ENCODE results near the gene FRMD4A.

FRMD4A gene

GRCh38 chr10:13706604-13707003, 624.1 kb downstream of the FRMD4A start:
- DNase-seq, result no peak

GRCh38 chr10:13706175-13706574, 624.5 kb downstream of the FRMD4A start:
- no peak for DNase-seq

- no peak for DNase-seq
These were observed 625.1 kb downstream of the FRMD4A start for GRCh38 chr10:13705526-13706174.

- no peak for DNase-seq
These were observed 625.8 kb downstream of the FRMD4A start for GRCh38 chr10:13704964-13705363.

GRCh38 chr10:13703997-13704536, 626.7 kb downstream of the FRMD4A start:
- DNase-seq, result no peak

GRCh38 chr10:13703101-13703818, 627.5 kb downstream of the FRMD4A start:
- DNase-seq, result no peak

- DNase-seq, result no peak
These were observed 629.4 kb downstream of the FRMD4A start for GRCh38 chr10:13701157-13701919.

- DNase-seq, result no peak
These were observed 630.1 kb downstream of the FRMD4A start for GRCh38 chr10:13700473-13701144.

- DNase-seq, result no peak
These were observed 631.5 kb downstream of the FRMD4A start for GRCh38 chr10:13699216-13699615.

GRCh38 chr10:13698217-13698616, 632.5 kb downstream of the FRMD4A start:
- no peak for DNase-seq

- DNase-seq, result no peak
These were observed 634.7 kb downstream of the FRMD4A start for GRCh38 chr10:13696071-13696470.

GRCh38 chr10:13695588-13695987, 635.1 kb downstream of the FRMD4A start:
- DNase-seq, result no peak

GRCh38 chr10:13693783-13694700, 636.7 kb downstream of the FRMD4A start:
- DNase-seq, result no peak

GRCh38 chr10:13690281-13690825, 640.4 kb downstream of the FRMD4A start:
- no peak for DNase-seq

GRCh38 chr10:13686331-13686752, 644.4 kb downstream of the FRMD4A start:
- no peak for DNase-seq

- no peak for DNase-seq
These were observed 644.8 kb downstream of the FRMD4A start for GRCh38 chr10:13685885-13686284.

GRCh38 chr10:13684806-13685482, 645.8 kb downstream of the FRMD4A start:
- DNase-seq, result no peak

- DNase-seq, result no peak
These were observed 646.4 kb downstream of the FRMD4A start for GRCh38 chr10:13684252-13684791.

GRCh38 chr10:13683017-13683416, 647.7 kb downstream of the FRMD4A start:
- DNase-seq, result no peak

GRCh38 chr10:13681960-13682359, 648.8 kb downstream of the FRMD4A start:
- no peak for DNase-seq

- no peak for DNase-seq
These were observed 649.2 kb downstream of the FRMD4A start for GRCh38 chr10:13681528-13681927.
